Stomach (tissue), 9 donors: ENCODE data around the gene CENPN. TPM values are rescaled to one million over a fixed set of nuclear protein-coding genes. Genes with fewer than 3 reads are reported as not detected.

ENCODE experiments used
- DNase-seq, 2 donors: peaks; one replicate each; pipeline versions ENCODE4 v3.0.0 to v3.0.0-alpha.2; 2013 to 2019
- H3K27ac ChIP-seq, 5 donors: fragments of 200-600 bp in 4 of 5; sonication (generic) in 4 of 5; one replicate each; pipeline ENCODE4 v1.5.1; 2013 to 2019; ENCODE audit warnings: mild to moderate bottlenecking in 1 of 5, moderate library complexity in 1 of 5
- H3K27me3 ChIP-seq, 3 donors: fragments of 200-600 bp; sonication (generic); one replicate each; pipeline ENCODE4 v1.5.1; 2017 to 2019; ENCODE audit warnings: mixed run types in 1 of 3
- H3K36me3 ChIP-seq, 4 donors: fragments of 200-600 bp; sonication (generic); 1 replicate in 3 of 4; 2 replicates in 1 of 4; pipeline ENCODE4 v1.5.1; 2016 to 2019
- H3K4me1 ChIP-seq, 4 donors: fragments of 200-600 bp; sonication (generic); one replicate each; pipeline ENCODE4 v1.5.1; 2016 to 2019
- H3K4me3 ChIP-seq, 4 donors: fragments of 200-600 bp; sonication (generic) in 3 of 4; one replicate each; pipeline ENCODE4 v1.5.1; 2016 to 2019; ENCODE audit warnings: mild to moderate bottlenecking in 1 of 4
- H3K9me3 ChIP-seq, 4 donors: fragments of 200-600 bp; sonication (generic); one replicate each; pipeline ENCODE4 v1.5.1; 2016 to 2019
- EP300 ChIP-seq: sonication (generic); formaldehyde crosslinking; IDR thresholded peaks from one replicate; pipeline ENCODE4 v1.6.1; 2017; ENCODE audit warnings: antibody characterized with exemption
- POLR2A ChIP-seq, 4 donors: fragments of 450-650 bp; IDR thresholded peaks; one replicate each; pipeline ENCODE4 v1.6.1; 2016; ENCODE audit warnings: antibody characterized with exemption in 4 of 4, control low read depth in 2 of 4, mild to moderate bottlenecking in 1 of 4, moderate library complexity in 1 of 4
- POLR2AphosphoS5 ChIP-seq, 3 donors: sonication (generic); formaldehyde crosslinking; IDR thresholded peaks; one replicate each; pipeline ENCODE4 v1.6.1; 2016; ENCODE audit warnings: antibody characterized with exemption in 3 of 3
- WGBS, 5 donors: extraction: QIAGEN DNeasy Blood & Tissue Kit in 3 of 5; methylation state at CpG; one replicate each; pipeline versions ENCODE4 v1.1.5 to v1.1.7; 2013 to 2018; 5-methylcytosine and 5-hydroxymethylcytosine counted together
- intact Hi-C: fragments of 100-400 bp; cut with DNase I; formaldehyde crosslinking; loops from one replicate; pipeline ENCODE4 v1.15.1; 2023; ENCODE audit warnings: low total_unique reads
- polyA plus RNA-seq, 3 donors: library from polyadenylated mRNA; stranded (reverse); fragments of 200-250 nt; gene quantifications; one replicate each; pipeline ENCODE4 v1.2.3, GENCODE V29; 2013
- total RNA-seq, 5 donors: library from RNA; depleted of rRNA; stranded (reverse); fragments of >200 nt; gene quantifications; one replicate each; pipeline versions ENCODE4 v1.1.0 to v1.2.3, GENCODE V29; 2014 to 2016
- TF ChIP-seq, protein P1 (sequence below), 7 experiments: fragments of 450-650 bp in 4 of 7; fragments of 200-600 bp in 3 of 7; sonication (generic) in 3 of 7; IDR thresholded peaks; one replicate each; pipeline ENCODE4 v1.5.1; 2016 to 2019; ENCODE audit warnings: antibody characterized with exemption in 7 of 7, control low read depth in 2 of 7, mild to moderate bottlenecking in 1 of 7
- donor health status: healthy with polysubstance abuse.
- donor health status: Bipolar disorder and iron deficiency.
- donor health status: healthy.

Gene CENPN
- total and polyA plus RNA-seq, 8 donors = 1.8 to 20.0 (median 13.2) TPM; not detected in 1

DNA sequence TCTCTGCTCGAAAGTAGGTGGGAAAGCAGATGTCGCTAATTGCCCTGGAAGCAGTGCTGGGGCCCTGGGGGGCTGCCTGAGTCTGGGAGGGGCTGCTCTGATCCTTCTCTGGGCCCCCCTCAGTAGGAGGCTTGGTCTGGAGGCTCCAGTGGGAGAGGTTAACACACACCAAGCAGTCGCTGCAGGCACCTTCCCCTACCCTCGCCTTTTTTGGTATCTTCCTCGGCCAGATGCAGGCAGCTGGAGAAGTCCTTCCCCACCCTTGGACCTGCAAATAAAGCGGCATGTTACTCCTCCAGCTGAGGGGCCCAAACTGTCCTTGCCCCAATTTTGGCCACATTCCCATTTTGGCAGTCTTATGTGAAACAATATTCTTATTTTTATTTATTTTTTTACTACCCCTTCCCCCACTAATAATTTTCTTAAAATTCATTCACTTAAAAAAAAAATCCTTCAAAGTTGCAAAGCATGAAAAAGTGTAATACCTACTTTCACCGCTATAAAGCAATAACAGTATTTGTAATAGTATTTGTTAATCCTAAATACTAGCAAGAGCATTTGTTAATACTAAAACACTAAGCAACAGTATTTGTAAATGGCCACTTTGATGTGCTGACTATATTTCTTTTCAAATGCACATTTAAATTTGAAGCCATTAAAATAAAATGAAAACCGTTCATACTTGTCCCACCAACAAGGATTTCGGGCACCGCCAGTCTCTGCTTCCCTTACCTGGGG lies 55.0 kb downstream of the CENPN start:
- Histone ChIP-seq H3K27me3 (no peaks in the 10 kb centered on the region), H3K9me3 (no peaks in the 10 kb centered on the region), H3K4me1 (no peaks in the 10 kb centered on the region), H3K4me3 (no peak overlapping the region), H3K27ac (no peak overlapping the region), H3K36me3 (no peaks in the 10 kb centered on the region)
- TF ChIP-seq POLR2AphosphoS5 (IDR thresholded peaks at IDR 0.05) = no peak
- TF ChIP-seq EP300 = no peak
- TF ChIP-seq, protein P1, sequence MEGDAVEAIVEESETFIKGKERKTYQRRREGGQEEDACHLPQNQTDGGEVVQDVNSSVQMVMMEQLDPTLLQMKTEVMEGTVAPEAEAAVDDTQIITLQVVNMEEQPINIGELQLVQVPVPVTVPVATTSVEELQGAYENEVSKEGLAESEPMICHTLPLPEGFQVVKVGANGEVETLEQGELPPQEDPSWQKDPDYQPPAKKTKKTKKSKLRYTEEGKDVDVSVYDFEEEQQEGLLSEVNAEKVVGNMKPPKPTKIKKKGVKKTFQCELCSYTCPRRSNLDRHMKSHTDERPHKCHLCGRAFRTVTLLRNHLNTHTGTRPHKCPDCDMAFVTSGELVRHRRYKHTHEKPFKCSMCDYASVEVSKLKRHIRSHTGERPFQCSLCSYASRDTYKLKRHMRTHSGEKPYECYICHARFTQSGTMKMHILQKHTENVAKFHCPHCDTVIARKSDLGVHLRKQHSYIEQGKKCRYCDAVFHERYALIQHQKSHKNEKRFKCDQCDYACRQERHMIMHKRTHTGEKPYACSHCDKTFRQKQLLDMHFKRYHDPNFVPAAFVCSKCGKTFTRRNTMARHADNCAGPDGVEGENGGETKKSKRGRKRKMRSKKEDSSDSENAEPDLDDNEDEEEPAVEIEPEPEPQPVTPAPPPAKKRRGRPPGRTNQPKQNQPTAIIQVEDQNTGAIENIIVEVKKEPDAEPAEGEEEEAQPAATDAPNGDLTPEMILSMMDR (IDR thresholded peaks at IDR 0.05) = no peak
- TF ChIP-seq POLR2A (IDR thresholded peaks at IDR 0.05) = no peak
- peak in 1 of 2 donors; percentile 6 for DNase-seq
- 86 to 90% (median 88%) methylated on average over 10 of the region's 10 CpGs for WGBS, 5 donors
- intact Hi-C loops = no loop called here

DNA sequence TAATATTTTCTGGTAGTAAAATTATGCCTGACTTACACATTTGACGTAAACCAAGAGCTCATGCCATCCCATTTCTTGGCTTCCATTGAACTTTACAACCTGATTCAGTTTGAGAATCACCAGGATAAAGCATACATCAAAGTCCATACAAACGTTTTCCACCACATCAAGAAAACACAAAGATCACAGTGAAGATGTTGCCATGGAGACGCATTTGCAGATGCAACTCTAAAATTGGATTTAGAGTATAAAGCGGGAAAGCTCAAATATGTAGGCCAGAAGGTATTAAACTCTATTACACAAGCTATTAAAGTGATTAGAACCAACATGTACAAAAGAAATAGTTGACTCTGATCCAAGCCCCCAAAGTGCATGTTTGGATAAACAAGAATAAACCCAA lies 59.7 kb downstream of the CENPN start:
- DNase-seq = peak in 1 of 2 donors; percentile 22
- 66 to 72% (median 69%) methylated on average over 4 of the region's 4 CpGs for WGBS, 5 donors
- TF ChIP-seq, protein P1 (IDR thresholded peaks at IDR 0.05) = no peak
- TF ChIP-seq EP300 (no peak), POLR2AphosphoS5 (IDR thresholded peaks at IDR 0.05) (no peak), POLR2A (IDR thresholded peaks at IDR 0.05) (no peak)
- intact Hi-C loops = no loop called here
- no peaks in the 10 kb centered on the region for H3K4me1 ChIP-seq
- H3K27ac ChIP-seq = no peak overlapping the region
- H3K9me3 ChIP-seq = no peaks in the 10 kb centered on the region
- H3K27me3 ChIP-seq = no peaks in the 10 kb centered on the region
- H3K36me3 ChIP-seq = no peaks in the 10 kb centered on the region
- H3K4me3 ChIP-seq = no peak overlapping the region

DNA sequence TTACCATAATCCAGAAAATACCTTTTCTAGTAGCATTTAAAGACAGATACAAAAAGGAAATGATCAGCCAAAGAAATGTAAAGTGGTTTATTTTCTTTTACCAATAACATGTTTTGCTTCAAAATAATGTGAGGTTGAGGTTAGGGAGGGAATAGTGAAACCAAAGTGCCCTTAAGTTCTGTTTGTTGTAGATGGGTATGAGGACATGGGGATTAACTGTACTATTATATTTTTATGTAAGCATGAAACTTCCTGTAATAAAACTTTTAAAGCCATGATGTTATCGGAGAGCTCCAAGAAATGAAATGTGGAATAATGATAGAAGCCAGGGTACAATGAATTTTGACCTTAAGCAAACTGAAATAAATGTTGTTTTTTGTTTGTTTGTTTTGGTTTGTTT lies 60.2 kb downstream of the CENPN start:
- no peaks in the 10 kb centered on the region for H3K36me3 ChIP-seq
- WGBS, 5 donors = 67 to 91% (median 81%) methylated on average over 1 of the region's 1 CpG
- H3K4me1 ChIP-seq = no peaks in the 10 kb centered on the region
- H3K4me3 ChIP-seq = no peak overlapping the region
- TF ChIP-seq POLR2AphosphoS5 (IDR thresholded peaks at IDR 0.05) (no peak), EP300 (no peak), POLR2A (IDR thresholded peaks at IDR 0.05) (no peak)
- TF ChIP-seq, protein P1 (IDR thresholded peaks at IDR 0.05) = no peak
- H3K27me3 ChIP-seq = no peaks in the 10 kb centered on the region
- intact Hi-C loops = no loop called here
- H3K9me3 ChIP-seq = no peaks in the 10 kb centered on the region
- DNase-seq = no peak
- H3K27ac ChIP-seq = no peak overlapping the region

DNA sequence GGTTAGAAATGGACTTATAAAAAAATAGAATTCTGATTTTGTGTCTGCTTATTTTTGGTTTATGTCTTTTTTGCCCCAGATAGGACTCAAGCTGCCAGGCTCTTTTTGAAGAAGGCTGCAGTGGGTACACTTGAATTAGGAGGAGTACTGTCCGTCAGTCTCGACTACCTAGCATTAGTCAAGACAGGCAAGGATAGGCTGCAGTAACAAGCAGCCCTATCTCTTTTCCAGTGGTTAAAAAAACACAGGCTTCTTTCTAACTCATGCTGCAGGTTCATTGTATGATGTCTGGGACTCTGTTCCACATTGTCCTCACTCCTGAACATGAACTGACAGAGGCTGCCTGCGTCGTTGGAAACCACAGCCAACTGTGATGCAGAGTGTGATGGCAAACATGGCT lies 62.0 kb downstream of the CENPN start:
- H3K27ac ChIP-seq = no peak overlapping the region
- no peaks in the 10 kb centered on the region for H3K4me1 ChIP-seq
- H3K4me3 ChIP-seq = no peak overlapping the region
- no peak for DNase-seq
- TF ChIP-seq POLR2AphosphoS5 (IDR thresholded peaks at IDR 0.05) (no peak), POLR2A (IDR thresholded peaks at IDR 0.05) (no peak), EP300 (no peak)
- TF ChIP-seq, protein P1 (IDR thresholded peaks at IDR 0.05) = no peak
- intact Hi-C loops = no loop called here
- no peaks in the 10 kb centered on the region for H3K36me3 ChIP-seq
- no peaks in the 10 kb centered on the region for H3K9me3 ChIP-seq
- 92 to 97% (median 94%) methylated on average over 4 of the region's 4 CpGs for WGBS, 5 donors
- no peaks in the 10 kb centered on the region for H3K27me3 ChIP-seq
